HG02852 (cell line): Measurements from ENCODE around the gene FBXW9.
A peak's percentile ranks its signal among the peaks of the same experiment; 100 is the strongest.
"Not testable (repeated sequence)": the region's sequence is repeated elsewhere in the genome, so short reads cannot be mapped to it uniquely, and the experiment has no call there.

ENCODE experiments used
- ATAC-seq: cut with Tn5 transposase; IDR thresholded peaks from one replicate; pipeline ENCODE4 v1.9.1; 2021; ENCODE audit warnings: mild to moderate bottlenecking, moderate library complexity; ENCODE audit not compliant: unreplicated experiment

Gene FBXW9

GRCh38 chr19:12657966-12658365, 38.5 kb downstream of the FBXW9 start:
- ATAC-seq = no peak

- no peak for ATAC-seq
These were observed 39.4 kb downstream of the FBXW9 start for GRCh38 chr19:12656899-12657571.

- no peak for ATAC-seq
These were observed 40.9 kb downstream of the FBXW9 start for GRCh38 chr19:12655546-12655945.

- no peak for ATAC-seq
These were observed 44.2 kb downstream of the FBXW9 start for GRCh38 chr19:12652219-12652618.

- ATAC-seq = no peak
These were observed 46.5 kb downstream of the FBXW9 start for GRCh38 chr19:12649941-12650340.

GRCh38 chr19:12648088-12648487, 48.3 kb downstream of the FBXW9 start:
- ATAC-seq = no peak

GRCh38 chr19:12647490-12648071, 48.9 kb downstream of the FBXW9 start:
- ATAC-seq = no peak

GRCh38 chr19:12647047-12647446, 49.4 kb downstream of the FBXW9 start:
- no peak for ATAC-seq

- ATAC-seq = no peak
These were observed 49.9 kb downstream of the FBXW9 start for GRCh38 chr19:12646551-12646950.

- not testable (repeated sequence) for ATAC-seq
These were observed 52.7 kb downstream of the FBXW9 start for GRCh38 chr19:12643716-12644115.

GRCh38 chr19:12642506-12642905, 53.9 kb downstream of the FBXW9 start:
- ATAC-seq = no peak

- no peak for ATAC-seq
These were observed 55.0 kb downstream of the FBXW9 start for GRCh38 chr19:12641456-12641855.

GRCh38 chr19:12639901-12640613, 56.4 kb downstream of the FBXW9 start:
- peak; percentile 45 for ATAC-seq
